Left ventricle myocardium inferior (tissue), 1 donor: Measurements from ENCODE around the gene TTI1. TPM values are rescaled to one million over a fixed set of nuclear protein-coding genes. Genes with fewer than 3 reads are reported as not detected.
A peak's percentile ranks its signal among the peaks of the same experiment; 100 is the strongest.

Experiments
- DNase-seq: peaks from one replicate; pipeline ENCODE4 v3.0.0-alpha.2; 2020
- H3K27ac ChIP-seq: fragments of 200-600 bp; replicated peaks from 2 replicates; pipeline ENCODE4 v1.8.0; 2021
- H3K27me3 ChIP-seq: fragments of 200-600 bp; 2 replicates; pipeline ENCODE4 v1.8.0; 2021; ENCODE audit warnings: low read depth
- H3K36me3 ChIP-seq: fragments of 200-600 bp; 2 replicates; pipeline ENCODE4 v1.8.0; 2021
- H3K4me1 ChIP-seq: fragments of 200-600 bp; 2 replicates; pipeline ENCODE4 v1.8.0; 2021
- H3K4me3 ChIP-seq: fragments of 200-600 bp; 2 replicates; pipeline ENCODE4 v1.8.0; 2021; ENCODE audit warnings: mild to moderate bottlenecking, moderate library complexity
- H3K9me3 ChIP-seq: fragments of 200-600 bp; replicated peaks from 2 replicates; pipeline ENCODE4 v1.8.0; 2021
- intact Hi-C: fragments of 100-400 bp; cut with micrococcal nuclease; formaldehyde crosslinking; loops from one replicate; pipeline ENCODE4 v1.11.0; 2022
- total RNA-seq: library from RNA; stranded (reverse); fragmentation: NEBNext Ultra II Directional; extraction: Animal tissue kit (Norgen Biotek cat#: 25700); gene quantifications from one replicate; pipeline ENCODE4 v1.2.1, GENCODE V29; 2021
- TF ChIP-seq, protein P1 (sequence below): fragments of 200-600 bp; IDR thresholded peaks from 2 replicates; pipeline ENCODE4 v1.8.0; 2021; ENCODE audit warnings: antibody characterized with exemption, mild to moderate bottlenecking, borderline replicate concordance
- donor health status: DM: no; HTN: yes; CAD: no; lungs with severe emphysema.

Gene TTI1
- total RNA-seq, 1 donor from 2014 or later, result 12.1 TPM

GRCh38 chr20:37992802-37993409, 40.4 kb downstream of the TTI1 start:
- no peaks in the 10 kb centered on the region for H3K9me3 ChIP-seq
- H3K4me1 ChIP-seq, result peaks cover 88% of the 10 kb centered on the region
- peak; percentile 39 for DNase-seq
- peak overlapping the region; percentile 91 for H3K27ac ChIP-seq
- no peaks in the 10 kb centered on the region for H3K27me3 ChIP-seq
- TF ChIP-seq, protein P1, sequence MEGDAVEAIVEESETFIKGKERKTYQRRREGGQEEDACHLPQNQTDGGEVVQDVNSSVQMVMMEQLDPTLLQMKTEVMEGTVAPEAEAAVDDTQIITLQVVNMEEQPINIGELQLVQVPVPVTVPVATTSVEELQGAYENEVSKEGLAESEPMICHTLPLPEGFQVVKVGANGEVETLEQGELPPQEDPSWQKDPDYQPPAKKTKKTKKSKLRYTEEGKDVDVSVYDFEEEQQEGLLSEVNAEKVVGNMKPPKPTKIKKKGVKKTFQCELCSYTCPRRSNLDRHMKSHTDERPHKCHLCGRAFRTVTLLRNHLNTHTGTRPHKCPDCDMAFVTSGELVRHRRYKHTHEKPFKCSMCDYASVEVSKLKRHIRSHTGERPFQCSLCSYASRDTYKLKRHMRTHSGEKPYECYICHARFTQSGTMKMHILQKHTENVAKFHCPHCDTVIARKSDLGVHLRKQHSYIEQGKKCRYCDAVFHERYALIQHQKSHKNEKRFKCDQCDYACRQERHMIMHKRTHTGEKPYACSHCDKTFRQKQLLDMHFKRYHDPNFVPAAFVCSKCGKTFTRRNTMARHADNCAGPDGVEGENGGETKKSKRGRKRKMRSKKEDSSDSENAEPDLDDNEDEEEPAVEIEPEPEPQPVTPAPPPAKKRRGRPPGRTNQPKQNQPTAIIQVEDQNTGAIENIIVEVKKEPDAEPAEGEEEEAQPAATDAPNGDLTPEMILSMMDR, result peak; percentile 76
- H3K4me3 ChIP-seq, result no peak overlapping the region
- intact Hi-C loops, result loop anchor here (10.0 kb wide), 1 partner anchor 428 kb away; no protein-coding TSS in a partner anchor
- peaks cover 50% of the 10 kb centered on the region for H3K36me3 ChIP-seq

DNA sequence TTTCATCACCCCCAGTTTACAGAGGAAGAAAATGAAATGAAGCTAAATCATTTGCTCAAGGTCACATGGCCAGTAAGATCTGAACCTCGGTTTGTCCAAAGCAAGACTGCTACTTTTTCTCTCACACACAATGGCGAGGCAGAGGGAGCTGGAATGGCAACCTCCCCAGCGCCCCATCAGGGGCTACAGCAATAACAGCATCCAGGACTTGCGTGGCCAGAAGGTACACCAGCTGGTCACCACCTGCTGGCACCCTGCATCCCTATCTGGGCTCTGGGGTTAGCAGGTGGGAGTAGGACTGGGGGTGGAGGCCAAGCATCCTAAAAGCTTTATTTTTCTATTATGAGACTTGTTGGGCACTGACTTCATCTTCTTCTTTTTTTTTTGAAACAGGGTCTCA, 41.3 kb downstream of the TTI1 start:
- Histone ChIP-seq H3K27me3 (no peaks in the 10 kb centered on the region), H3K27ac (peak overlapping the region; percentile 91), H3K4me3 (no peak overlapping the region), H3K36me3 (peaks cover 40% of the 10 kb centered on the region), H3K9me3 (no peaks in the 10 kb centered on the region), H3K4me1 (peaks cover 98% of the 10 kb centered on the region)
- TF ChIP-seq, protein P1, result no peak
- DNase-seq, result no peak
- intact Hi-C loops, result loop anchor here (10.0 kb wide), 1 partner anchor 427 kb away; no protein-coding TSS in a partner anchor

DNA sequence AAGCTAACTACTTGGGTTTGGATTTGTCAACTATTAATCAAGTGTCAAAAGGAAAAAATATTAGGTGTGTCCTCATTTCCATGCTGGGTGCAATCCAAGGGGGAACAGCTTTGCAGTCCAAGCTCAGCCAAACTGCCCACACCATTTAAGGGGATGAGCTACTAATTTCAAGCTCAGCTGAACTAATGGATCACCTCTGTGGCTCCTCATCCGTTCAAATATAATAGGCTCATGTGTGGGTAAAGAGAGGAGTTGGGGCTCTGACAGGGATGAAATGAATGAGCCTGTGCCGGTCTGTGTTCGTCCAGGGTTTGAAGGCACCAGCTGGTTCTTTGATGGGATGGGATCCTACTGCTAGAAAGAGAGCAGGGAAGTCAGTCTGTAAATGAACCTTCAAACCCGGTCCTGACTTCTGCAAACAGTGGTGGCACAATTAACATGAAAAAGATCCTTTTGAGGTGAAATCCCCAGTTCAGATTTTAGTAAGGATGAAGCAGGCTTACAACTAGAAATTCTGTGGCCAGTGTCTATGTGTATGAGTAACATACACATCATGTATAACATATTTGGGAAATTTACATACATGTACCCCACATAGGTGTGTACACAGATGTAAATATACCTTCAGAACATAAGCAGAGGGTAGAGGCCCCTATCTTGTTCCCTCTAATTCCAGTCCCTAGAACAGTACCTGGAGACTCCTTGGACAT, 41.9 kb downstream of the TTI1 start:
- DNase-seq, result no peak
- Histone ChIP-seq H3K4me3 (no peak overlapping the region), H3K27ac (peak overlapping the region; percentile 91), H3K36me3 (peaks cover 34% of the 10 kb centered on the region), H3K27me3 (no peaks in the 10 kb centered on the region), H3K9me3 (no peaks in the 10 kb centered on the region), H3K4me1 (peaks cover 100% of the 10 kb centered on the region)
- intact Hi-C loops, result loop anchor here (10.0 kb wide), 1 partner anchor 427 kb away; no protein-coding TSS in a partner anchor
- TF ChIP-seq, protein P1, result no peak

- no peaks in the 10 kb centered on the region for H3K9me3 ChIP-seq
- peaks cover 27% of the 10 kb centered on the region for H3K36me3 ChIP-seq
- no peaks in the 10 kb centered on the region for H3K27me3 ChIP-seq
- H3K27ac ChIP-seq, result peak overlapping the region; percentile 91
- H3K4me1 ChIP-seq, result peaks cover 100% of the 10 kb centered on the region
- peak; percentile 71 for DNase-seq
- intact Hi-C loops, result loop anchor here (10.0 kb wide), 1 partner anchor 426 kb away; no protein-coding TSS in a partner anchor
- no peak overlapping the region for H3K4me3 ChIP-seq
- TF ChIP-seq, protein P1, result no peak
Observed at GRCh38 chr20:37990571-37991151, 42.6 kb downstream of the TTI1 start.

DNA sequence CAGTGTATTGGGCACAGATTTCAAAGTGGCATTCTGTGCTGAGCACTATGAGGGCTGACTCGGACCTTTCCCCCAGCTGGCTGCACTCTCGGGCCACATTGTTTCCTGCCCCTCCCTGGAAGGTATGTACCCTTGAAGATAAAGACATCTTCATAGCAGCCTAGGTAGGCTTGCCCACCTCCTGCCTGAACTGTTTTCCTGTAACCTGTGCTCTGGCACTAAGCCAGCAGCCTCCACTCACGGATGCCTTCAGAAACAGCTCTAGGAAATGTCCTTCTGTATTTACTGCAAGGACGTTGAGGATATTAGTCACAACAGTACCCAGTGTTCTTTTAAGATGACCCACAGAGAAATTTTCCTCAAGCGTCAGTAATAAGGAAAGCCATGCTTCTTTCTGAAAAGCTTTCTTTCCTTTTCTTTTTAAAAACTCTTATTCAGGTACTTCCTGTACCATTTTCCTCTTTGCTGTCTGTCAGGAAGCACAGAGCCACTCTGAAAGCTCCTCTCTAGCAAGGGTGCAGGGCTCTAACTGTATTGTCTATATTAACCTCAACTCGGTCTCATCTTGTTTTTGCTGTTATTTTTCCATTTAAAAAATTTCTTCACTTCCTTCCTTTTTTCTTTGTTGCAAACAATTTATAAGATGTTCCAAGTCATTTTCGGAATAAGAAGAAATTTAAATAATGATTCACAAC, 43.5 kb downstream of the TTI1 start:
- Histone ChIP-seq H3K4me1 (peaks cover 100% of the 10 kb centered on the region), H3K27me3 (no peaks in the 10 kb centered on the region), H3K4me3 (no peak overlapping the region), H3K9me3 (no peaks in the 10 kb centered on the region), H3K36me3 (peaks cover 18% of the 10 kb centered on the region), H3K27ac (peak overlapping the region; percentile 91)
- intact Hi-C loops, result loop anchor here (10.0 kb wide), 1 partner anchor 425 kb away; no protein-coding TSS in a partner anchor
- TF ChIP-seq, protein P1, result no peak
- DNase-seq, result peak; percentile 38
